ENCODE measurements around the gene NLK.
A peak's percentile ranks its signal among the peaks of the same experiment; 100 is the strongest.
"Not testable (repeated sequence)": the region's sequence is repeated elsewhere in the genome, so short reads cannot be mapped to it uniquely, and the experiment has no call there.

Gene NLK

GRCh38 chr17:28206292-28206691, 163.8 kb downstream of the NLK start:
- no peak for DNase-seq

- no peak for DNase-seq
Measured at GRCh38 chr17:28211811-28212210, 169.3 kb downstream of the NLK start.

GRCh38 chr17:28213578-28213977, 171.1 kb downstream of the NLK start:
- DNase-seq: not testable (repeated sequence)

GRCh38 chr17:28216052-28216451, 173.6 kb downstream of the NLK start:
- DNase-seq: no peak

GRCh38 chr17:28216528-28216927, 174.1 kb downstream of the NLK start:
- peak; percentile 67 for DNase-seq

GRCh38 chr17:28219771-28220170, 177.3 kb downstream of the NLK start:
- DNase-seq: no peak

GRCh38 chr17:28221751-28222414, 179.4 kb downstream of the NLK start:
- no peak for DNase-seq

GRCh38 chr17:28225271-28225670, 182.8 kb downstream of the NLK start:
- DNase-seq: no peak

GRCh38 chr17:28225867-28226266, 183.4 kb downstream of the NLK start:
- DNase-seq: no peak

- DNase-seq: no peak
Measured at GRCh38 chr17:28226563-28227315, 184.3 kb downstream of the NLK start.

GRCh38 chr17:28227316-28228108, 185.0 kb downstream of the NLK start:
- peak; percentile 85 for DNase-seq

GRCh38 chr17:28228109-28228840, 185.8 kb downstream of the NLK start:
- peak; percentile 47 for DNase-seq

- no peak for DNase-seq
Measured at GRCh38 chr17:28228986-28229729, 186.7 kb downstream of the NLK start.

- peak; percentile 53 for DNase-seq
Measured at GRCh38 chr17:28230011-28230410, 187.5 kb downstream of the NLK start.

- DNase-seq: peak; percentile 65
Measured at GRCh38 chr17:28230607-28231006, 188.1 kb downstream of the NLK start.

GRCh38 chr17:28231624-28232023, 189.1 kb downstream of the NLK start:
- not testable (repeated sequence) for DNase-seq

GRCh38 chr17:28232966-28233870, 190.7 kb downstream of the NLK start:
- not testable (repeated sequence) for DNase-seq

- DNase-seq: not testable (repeated sequence)
Measured at GRCh38 chr17:28233872-28234856, 191.7 kb downstream of the NLK start.

GRCh38 chr17:28235066-28235700, 192.7 kb downstream of the NLK start:
- DNase-seq: not testable (repeated sequence)

All from hematopoietic multipotent progenitor cell treated with erythropoietin and hydrocortisone succinate and interleukin-3 and kit ligand, for 4 days (in vitro differentiated cells).